HG03460 (cell line): Measurements from ENCODE around the gene HCN1.
"Not testable (repeated sequence)": the region's sequence is repeated elsewhere in the genome, so short reads cannot be mapped to it uniquely, and the experiment has no call there.

Experiments
- ATAC-seq: cut with Tn5 transposase; IDR thresholded peaks from one replicate; pipeline ENCODE4 v1.9.1; 2021; ENCODE audit not compliant: unreplicated experiment

Gene HCN1

DNA sequence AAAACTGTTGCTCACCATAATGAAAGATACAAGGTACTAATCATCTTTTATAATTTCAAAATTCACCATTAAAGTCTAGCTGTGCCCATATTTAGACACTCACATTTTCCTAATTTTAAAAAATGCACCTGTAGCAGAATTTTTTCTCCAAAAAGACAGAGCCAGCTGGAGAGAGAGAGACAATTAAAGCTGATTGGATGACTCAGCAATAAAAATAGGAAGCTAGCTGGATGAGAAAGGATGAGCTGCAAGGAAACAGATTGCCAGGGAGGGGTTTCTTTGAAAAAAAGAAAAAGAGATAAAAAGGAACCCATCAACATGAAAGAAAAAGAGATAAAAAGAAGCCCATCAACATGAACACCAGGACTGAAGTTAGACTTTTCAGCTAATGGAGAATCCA lies 73.8 kb downstream of the HCN1 start:
- ATAC-seq, result no peak

DNA sequence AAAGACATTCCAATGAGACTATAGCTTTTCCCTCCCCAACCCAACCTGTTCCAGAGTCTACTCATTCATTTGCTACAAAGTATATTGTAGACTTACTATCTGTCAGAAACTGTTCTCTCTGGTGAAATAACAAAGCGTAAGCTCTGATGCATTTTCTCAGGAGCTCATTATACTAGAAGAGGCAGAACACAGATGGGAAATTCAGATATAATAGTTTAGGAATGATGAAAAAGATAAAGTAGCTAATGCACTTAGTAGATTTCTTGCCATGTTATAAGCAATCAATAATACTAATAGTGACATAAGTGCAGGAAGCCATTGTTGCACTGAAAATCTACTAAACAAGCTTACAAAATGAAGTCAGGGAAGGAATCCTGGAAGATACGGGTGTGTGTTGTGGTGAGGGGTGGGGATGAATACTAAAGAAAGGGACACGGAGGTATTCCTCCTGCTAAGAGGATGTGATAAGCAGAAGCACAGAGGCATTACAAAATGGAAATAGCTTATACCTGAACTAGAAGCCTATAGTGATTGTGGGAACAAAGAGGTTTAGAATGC lies 78.2 kb downstream of the HCN1 start:
- ATAC-seq, result no peak

DNA sequence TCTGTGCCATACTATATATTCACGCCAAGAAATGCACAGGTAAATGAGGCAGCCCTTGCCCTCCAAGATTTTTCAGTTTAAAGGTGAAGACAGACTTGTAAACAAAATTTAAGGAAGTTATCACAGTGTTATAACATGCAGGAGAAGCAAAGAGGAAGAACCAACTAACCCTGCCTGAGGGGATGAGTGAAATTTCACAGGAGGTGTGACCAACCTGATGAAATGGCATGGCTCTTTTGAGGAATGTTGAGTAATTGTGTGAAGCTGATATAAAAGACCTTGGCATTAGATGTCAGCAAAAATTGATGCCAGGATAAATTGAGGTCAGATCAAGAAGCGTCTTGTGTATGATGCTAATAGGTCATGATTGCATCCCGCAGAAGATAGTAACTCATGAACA lies 86.5 kb downstream of the HCN1 start:
- no peak for ATAC-seq

DNA sequence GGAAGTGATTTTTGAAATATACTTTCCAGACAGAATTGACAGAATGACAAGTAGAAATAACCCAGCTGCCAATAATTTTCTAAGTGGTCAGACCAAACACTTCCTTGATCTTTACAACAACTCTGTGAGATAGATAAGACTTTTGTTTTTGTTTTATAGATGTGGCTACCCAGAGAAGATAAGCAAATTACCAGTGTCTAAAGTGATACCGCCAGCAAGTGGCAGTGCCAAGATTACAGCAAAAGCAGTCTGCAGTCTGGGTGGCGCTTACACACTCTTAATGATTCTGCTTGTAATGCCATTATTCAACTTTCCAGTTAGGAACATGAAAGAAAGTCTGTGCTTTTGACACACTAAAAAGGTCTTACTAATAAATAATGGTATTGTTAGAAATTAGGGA lies 92.1 kb downstream of the HCN1 start:
- no peak for ATAC-seq

DNA sequence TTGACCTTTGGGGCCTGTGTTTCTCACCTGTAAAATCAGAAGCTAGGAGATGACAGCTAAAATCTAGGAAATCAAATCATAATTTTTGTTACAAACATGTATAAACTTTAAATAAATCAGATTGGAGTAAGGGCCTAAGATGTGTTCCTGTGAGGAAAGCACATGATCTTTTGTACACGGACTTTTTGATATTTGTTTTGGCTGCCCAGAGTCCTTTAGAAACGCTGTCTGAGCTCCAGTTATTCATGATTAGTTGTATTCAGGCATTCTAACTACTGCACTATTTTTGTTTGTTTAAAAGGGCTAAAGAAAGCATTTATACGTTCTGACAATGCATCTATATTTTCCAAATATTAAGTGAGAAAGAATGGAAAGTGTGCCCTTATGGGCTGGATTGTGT lies 94.8 kb downstream of the HCN1 start:
- ATAC-seq, result no peak

DNA sequence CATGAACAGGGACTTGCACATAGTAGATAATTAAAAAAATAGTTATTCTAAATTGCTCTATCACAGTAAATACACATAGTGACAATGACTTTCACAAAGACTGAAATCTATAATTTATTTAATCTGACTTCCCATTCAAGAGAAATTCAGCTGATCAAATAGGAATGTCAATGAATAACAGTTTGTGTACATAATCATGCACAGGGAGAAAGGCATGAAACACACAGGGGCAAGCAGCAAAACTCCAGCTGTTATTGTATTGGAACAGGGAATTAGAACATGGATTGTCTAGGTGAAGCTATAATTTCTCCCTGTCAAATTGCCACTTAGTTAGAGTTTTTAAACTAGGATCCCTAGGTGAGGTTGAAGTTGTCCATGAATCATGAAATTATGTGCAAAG lies 99.9 kb downstream of the HCN1 start:
- no peak for ATAC-seq

DNA sequence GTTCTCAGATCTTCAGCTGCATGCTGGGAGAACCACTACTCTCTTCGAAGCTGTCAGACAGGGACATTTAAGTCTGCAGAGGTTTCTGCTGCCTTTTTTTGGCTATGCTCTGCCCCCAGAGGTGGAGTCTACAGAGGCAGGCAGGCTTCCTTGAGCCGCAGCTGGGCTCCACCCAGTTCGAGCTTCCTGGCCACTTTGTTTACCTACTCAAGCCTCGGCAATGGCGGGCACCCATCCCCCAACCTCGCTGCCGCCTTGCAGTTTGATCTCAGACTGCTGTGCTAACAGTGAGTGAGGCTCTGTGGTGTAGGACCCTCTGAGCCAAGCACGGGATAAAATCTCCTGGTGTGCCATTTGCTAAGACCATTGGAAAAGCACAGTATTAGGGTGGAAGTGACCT lies 110.2 kb downstream of the HCN1 start:
- not testable (repeated sequence) for ATAC-seq

DNA sequence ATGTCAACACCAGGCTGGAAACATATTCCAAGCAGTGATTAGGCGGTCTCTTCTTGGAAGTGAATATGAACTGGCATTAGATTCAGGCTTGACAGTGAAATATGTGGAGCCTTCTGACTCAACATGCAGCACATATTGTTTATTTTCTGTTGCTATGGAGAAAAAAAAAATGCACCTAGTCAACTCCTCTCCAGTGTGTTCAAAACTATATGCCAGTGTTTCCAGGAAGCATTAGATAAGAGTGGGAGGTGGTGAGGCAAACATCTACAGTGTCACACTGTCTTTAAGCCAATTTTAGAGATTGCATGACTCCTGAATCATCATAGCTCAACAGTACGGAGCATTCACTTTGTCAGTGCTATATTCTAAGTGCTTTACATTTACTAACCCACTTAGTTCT lies 117.9 kb downstream of the HCN1 start:
- ATAC-seq, result no peak

DNA sequence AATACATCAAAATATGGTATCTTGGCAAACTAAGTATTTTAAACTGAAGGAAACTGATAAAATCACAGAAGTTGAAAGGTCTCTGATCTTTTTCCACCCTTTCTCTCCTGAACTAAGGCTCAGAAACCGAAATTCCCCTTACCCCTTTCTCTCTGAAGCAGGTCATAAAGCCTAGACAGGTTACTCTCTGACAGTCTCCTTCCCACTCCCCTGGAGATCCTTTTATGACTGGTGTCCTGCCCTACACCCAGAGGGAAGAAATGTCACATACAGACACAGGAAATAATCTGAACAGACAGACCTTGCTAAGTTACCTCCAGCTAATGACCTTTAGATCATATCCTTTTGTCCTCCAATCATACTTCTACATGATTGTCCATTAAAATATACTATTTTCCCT lies 127.4 kb downstream of the HCN1 start:
- no peak for ATAC-seq

DNA sequence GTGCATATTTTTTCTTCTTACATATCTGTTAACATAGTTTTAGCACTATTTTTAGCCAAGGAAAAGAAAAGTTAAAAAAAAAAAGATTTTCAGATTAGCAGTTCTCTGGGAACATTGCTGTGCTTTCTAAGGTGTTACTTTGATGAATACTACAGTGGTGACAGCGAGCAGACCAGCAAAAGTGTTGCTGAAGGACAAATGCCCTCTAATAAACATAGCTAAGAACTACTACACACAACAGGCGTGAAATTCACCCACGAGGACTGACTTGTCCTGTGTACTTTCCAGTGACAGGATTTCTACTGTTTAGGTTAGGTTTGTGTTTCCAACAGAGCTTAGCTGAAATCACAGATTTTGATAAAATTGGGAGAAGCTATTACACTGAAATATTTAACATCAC lies 153.8 kb downstream of the HCN1 start:
- ATAC-seq, result no peak

DNA sequence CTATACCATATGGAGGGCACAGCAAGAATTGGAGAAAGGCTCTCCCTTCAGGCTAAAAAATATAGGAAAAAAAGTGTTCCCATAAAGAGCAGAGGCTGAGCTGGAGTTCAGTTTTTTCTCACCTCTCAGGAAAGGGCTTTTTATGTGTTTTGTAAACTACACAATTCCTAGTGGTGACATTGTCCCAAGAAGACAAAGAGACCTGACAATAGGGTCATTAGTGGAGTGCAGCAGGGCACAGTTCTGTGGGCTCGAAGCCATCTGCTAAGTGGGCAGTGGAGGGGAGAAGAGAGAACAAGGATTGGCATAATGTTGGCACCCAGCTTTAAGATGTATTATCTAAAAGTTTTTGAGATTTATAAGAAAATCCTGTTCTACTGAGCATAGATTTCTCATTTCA lies 162.5 kb downstream of the HCN1 start:
- no peak for ATAC-seq

DNA sequence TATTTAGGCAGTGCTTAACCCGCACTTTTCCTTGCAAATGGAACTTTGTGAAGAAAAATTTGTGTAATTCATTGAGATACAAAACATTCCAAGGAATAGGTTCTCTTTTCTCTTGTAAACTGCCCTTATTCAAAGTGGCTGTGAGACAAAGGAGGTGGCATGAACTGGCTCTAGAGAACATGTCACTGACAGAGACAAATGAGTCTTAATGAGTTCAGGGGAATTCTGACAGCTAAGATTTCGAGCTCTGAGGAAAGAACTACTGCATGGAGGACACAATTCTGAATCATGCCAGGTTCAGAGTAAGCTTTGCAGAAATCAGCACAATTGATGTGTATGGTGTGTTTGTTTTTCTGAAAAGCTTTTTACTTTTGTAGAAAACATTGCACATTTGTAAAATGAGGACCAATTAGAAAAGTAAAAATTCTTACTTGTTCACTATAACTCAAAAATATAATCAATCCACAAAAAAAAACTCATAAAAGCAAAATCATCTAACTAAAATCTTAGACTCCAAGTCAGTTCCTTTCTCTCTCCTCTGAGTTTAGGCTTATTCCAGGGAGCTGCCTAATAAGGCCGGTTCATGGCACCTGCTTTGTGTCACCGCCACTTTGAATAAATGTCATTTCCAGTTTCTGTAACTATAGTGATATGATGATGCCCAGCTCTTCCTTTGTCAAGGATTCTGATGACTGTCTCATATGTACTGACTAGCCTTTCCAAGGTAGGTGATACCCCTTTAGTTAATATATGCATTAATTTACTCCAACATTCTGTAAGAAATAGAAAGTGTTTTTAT lies 163.2 kb downstream of the HCN1 start:
- ATAC-seq, result no peak

DNA sequence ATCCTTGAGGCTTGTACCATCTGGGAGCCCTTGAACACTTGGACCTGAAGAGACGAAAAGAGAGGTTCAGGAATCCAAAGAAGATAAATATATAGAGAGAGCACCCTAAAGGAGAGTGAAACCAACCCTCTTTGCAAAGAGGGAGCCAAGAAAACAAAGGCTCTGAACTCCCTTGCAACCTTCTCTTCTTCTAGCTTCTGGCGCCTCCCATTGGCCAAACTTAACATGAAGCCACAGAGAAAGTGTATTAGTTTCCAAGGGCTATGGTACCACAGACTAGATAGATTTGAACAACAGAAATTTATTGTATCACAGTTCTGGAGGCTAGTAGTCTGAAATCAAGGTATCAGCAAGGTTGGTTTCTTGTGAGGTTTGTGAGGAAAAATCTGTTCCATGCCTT lies 175.1 kb downstream of the HCN1 start:
- no peak for ATAC-seq

DNA sequence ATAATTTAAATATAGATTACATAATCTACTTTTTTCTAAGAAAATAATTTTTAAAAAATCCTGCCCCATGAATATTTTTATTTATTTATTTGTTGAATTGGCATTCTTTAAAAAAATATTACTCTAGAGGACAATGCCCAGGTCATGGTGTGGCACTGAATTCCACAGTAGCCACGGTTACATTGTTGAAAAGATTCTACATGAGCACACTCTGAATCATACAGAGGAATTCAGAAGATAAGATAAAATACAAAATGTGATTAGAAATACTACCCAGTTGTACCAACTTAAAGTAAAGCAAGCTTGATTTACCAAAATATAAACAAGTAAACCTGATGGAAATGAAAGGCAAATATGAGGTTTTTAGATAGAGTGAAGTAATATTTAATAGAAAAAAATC lies 183.7 kb downstream of the HCN1 start:
- ATAC-seq, result no peak

DNA sequence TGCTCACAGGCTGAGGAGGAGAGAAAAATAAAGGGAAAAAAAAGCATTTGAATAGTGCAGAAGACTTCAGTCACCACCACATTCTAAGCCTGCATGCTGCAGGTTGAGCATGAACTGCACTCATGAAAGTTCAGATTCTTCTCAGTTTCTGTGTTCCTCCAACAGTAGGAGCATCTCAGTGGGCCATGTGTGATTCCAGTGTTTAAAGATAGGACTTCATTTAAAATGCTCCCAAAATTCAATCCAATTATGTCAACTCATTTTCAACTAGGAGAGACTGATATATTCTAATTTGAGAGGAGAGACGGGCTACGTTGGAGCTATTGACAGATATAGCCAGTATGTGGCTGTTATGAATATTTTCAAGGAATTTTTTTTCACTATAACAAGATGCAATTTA lies 186.8 kb downstream of the HCN1 start:
- ATAC-seq, result no peak

DNA sequence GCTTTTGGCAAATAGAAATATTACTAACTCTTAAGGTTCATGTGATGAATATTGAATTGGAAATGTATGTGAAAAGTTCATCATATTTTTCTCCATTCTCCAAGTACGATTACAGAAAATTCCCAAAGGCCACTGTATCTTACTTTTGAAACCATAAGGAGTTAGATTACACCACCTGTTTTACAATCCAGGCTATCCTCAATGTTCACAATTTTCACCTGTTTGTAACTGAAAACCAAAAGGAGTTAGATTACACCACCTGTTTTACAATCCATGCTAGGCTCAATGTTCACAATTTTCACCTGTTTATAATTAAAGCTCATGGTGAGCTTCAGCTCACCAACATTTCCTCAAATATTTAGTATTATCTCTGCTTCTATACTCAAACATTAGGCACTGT lies 188.0 kb downstream of the HCN1 start:
- no peak for ATAC-seq

DNA sequence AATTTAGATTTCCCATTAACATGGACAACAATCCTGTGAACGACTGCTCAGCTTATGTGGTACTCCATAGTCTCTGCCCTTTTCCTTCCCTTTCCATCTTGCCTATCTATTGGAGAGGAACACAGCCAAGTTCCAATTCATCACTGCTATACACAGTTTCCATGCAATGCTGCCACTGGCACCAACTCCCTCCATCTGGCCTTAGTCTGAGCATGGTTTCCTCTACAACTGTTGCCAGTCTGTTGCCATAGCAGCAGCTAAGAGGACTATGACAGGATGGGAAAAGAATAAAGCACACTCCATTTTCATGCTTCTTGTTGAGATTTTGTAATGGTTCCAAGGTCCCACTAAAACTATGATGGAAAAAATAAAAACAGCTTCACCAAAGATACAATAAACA lies 189.0 kb downstream of the HCN1 start:
- no peak for ATAC-seq

DNA sequence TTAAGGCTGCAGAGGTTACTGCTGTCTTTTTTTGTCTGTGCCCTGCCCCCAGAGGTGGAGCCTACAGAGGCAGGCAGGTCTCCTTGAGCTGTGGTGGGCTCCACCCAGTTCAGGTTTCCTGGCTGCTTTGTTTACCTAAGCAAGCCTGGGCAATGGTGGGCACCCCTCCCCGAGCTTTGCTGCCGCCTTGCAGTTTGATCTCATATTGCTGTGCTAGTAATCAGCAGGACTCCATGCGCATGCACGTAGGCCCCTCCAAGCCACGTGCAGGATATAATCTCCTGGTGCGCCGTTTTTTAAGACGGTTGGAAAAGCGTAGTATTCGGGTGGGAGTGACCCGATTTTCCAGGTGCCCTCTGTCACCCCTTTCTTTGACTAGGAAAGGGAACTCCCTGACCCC lies 197.2 kb downstream of the HCN1 start:
- ATAC-seq, result not testable (repeated sequence)

DNA sequence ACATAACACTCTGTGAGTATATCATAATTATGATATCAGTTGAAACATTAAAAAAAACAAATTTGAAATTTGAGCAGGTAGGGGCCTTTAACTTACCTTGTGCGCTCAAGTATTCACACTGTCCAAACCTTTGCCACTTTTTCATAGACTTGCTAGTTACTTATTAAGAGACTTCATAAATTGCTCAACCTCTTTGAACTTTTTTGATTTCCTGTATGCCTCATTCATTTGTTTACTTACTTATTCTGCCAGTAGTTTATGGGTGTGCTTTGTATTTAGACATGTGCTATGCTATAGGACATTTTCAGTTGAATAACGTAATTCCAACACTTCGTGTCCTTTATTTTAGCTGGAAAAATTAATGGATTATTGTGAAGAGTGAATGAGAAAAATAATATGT lies 204.8 kb downstream of the HCN1 start:
- ATAC-seq, result no peak

DNA sequence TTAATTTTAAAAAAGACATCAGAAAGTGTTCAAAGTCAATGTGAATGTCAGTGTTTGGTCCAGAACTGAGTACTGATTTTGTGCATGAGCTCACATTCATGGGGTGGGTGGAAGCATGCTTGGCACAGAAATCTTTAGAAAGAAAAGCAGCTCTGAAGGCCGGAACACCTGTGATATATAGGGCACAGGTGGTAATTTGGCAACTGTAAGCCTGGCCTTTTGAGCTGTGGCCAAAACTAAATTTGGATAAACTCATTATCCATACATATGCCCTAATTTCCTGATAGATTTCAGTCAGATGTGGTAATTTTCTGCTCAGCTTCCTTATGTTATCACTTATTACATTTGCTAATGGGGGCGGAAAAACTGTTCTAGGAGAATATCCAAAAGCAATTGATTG lies 211.4 kb downstream of the HCN1 start:
- ATAC-seq, result no peak

DNA sequence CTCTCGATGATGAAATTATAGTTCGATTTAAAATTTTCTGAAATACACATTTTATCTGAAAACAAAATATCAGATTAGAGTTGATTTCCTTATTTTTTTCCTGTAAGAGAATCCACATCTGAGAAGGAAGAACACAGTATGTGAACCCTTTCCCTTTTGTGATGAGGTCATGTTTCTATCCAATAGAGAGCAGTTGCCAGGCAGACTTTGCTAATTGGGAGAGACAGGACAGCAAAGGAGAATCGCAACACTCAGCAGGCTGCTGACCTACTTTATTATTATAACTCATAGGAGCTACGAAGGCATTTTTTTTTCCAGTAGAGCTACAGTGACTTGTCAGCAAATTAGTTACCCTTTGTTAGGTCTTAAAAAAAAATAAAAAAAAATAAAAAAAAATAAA lies 242.1 kb downstream of the HCN1 start:
- no peak for ATAC-seq

DNA sequence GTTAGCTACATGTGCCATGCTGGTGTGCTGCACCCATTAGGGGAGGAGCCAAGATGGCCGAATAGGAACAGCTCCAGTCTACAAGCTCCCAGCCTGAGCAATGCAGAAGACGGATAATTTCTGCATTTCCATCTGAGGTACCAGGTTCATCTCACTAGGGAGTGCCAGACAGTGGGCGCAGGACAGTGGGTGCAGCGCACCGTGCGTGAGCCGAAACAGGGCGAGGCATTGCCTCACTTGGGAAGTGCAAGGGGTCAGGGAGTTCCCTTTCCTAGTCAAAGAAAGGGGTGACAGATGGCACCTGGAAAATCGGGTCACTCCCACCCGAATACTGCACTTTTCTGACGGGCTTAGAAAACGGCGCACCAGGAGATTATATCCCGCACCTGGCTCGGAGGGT lies 251.3 kb downstream of the HCN1 start:
- not testable (repeated sequence) for ATAC-seq

DNA sequence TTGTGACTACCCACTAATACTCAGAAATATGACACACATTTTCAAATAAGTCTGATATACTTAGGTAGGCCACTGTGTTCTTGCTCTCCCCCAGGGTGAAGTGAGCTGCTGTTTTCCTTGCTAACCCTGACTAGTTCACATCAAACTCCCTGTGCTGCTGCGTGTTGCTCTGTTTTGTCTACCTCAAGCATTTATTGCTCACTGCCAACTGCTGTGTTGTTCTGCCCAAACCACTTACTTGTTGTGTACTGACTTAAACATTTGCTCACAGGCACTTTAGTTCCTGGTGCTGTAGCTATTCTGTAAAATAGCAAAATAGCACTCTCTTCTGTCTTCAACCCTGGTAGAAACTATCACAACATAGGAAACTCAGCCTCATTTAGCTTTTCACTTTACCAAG lies 255.7 kb downstream of the HCN1 start:
- ATAC-seq, result no peak
